Measurements from ENCODE around the gene GCSAML.

DNA sequence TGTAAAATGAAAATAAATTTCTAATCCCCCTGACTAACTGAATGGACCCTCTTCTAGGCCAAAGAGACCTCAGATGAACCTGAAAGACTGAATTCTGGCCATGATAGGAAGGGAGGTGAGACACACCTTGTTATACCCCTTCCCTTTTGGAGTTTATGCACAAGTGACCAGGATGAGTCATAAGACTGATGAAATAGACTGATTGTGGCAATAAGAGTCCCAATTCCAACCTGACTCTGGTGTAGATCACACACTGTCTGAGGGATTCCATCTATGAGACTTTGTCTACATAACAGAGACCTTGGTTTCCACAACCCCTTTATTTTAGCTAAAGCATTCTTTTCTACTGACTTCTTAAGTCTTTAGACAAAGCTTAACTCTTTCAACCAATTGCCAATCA, 25.7 kb downstream of the GCSAML start:
- no peak for TF ChIP-seq POLR2A (IDR thresholded peaks at IDR 0.05)
- TF ChIP-seq, protein P1, sequence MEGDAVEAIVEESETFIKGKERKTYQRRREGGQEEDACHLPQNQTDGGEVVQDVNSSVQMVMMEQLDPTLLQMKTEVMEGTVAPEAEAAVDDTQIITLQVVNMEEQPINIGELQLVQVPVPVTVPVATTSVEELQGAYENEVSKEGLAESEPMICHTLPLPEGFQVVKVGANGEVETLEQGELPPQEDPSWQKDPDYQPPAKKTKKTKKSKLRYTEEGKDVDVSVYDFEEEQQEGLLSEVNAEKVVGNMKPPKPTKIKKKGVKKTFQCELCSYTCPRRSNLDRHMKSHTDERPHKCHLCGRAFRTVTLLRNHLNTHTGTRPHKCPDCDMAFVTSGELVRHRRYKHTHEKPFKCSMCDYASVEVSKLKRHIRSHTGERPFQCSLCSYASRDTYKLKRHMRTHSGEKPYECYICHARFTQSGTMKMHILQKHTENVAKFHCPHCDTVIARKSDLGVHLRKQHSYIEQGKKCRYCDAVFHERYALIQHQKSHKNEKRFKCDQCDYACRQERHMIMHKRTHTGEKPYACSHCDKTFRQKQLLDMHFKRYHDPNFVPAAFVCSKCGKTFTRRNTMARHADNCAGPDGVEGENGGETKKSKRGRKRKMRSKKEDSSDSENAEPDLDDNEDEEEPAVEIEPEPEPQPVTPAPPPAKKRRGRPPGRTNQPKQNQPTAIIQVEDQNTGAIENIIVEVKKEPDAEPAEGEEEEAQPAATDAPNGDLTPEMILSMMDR (IDR thresholded peaks at IDR 0.05) = no peak

Data from uterus (tissue), 2 donors.